Midbrain (tissue), 1 donor: Measurements from ENCODE around the gene VPS8.
"Not testable (repeated sequence)": the region's sequence is repeated elsewhere in the genome, so short reads cannot be mapped to it uniquely, and the experiment has no call there.

Source experiments
- DNase-seq: peaks from one replicate; lab custom pipeline; 2025; lab: John Stamatoyannopoulos, UW

VPS8 gene

GRCh38 chr3:184919651-184920050 is 107.7 kb downstream of the VPS8 start:
- no peak for DNase-seq

GRCh38 chr3:184924547-184924946 is 112.6 kb downstream of the VPS8 start:
- no peak for DNase-seq

GRCh38 chr3:184927796-184928315 is 115.9 kb downstream of the VPS8 start:
- no peak for DNase-seq

- no peak for DNase-seq
These were observed 120.8 kb downstream of the VPS8 start for GRCh38 chr3:184932777-184933176.

GRCh38 chr3:184937611-184938010 is 125.6 kb downstream of the VPS8 start:
- DNase-seq: no peak

GRCh38 chr3:184941408-184941807 is 129.4 kb downstream of the VPS8 start:
- no peak for DNase-seq

- no peak for DNase-seq
These were observed 130.8 kb downstream of the VPS8 start for GRCh38 chr3:184942735-184943134.

GRCh38 chr3:184944241-184944640 is 132.3 kb downstream of the VPS8 start:
- DNase-seq: no peak

- no peak for DNase-seq
These were observed 134.1 kb downstream of the VPS8 start for GRCh38 chr3:184945886-184946625.

- no peak for DNase-seq
These were observed 135.0 kb downstream of the VPS8 start for GRCh38 chr3:184946917-184947316.

GRCh38 chr3:184949251-184949965 is 137.4 kb downstream of the VPS8 start:
- no peak for DNase-seq

- not testable (repeated sequence) for DNase-seq
These were observed 138.8 kb downstream of the VPS8 start for GRCh38 chr3:184950816-184951215.

GRCh38 chr3:184952671-184953070 is 140.7 kb downstream of the VPS8 start:
- no peak for DNase-seq

- no peak for DNase-seq
These were observed 141.4 kb downstream of the VPS8 start for GRCh38 chr3:184953401-184953800.

- no peak for DNase-seq
These were observed 142.3 kb downstream of the VPS8 start for GRCh38 chr3:184954251-184954650.

GRCh38 chr3:184954851-184955250 is 142.9 kb downstream of the VPS8 start:
- DNase-seq: not testable (repeated sequence)

GRCh38 chr3:184965639-184966430 is 153.9 kb downstream of the VPS8 start:
- no peak for DNase-seq

- no peak for DNase-seq
These were observed 156.1 kb downstream of the VPS8 start for GRCh38 chr3:184968115-184968514.

GRCh38 chr3:184970186-184970585 is 158.2 kb downstream of the VPS8 start:
- DNase-seq: no peak

GRCh38 chr3:184977796-184978195 is 165.8 kb downstream of the VPS8 start:
- no peak for DNase-seq

GRCh38 chr3:184981071-184981470 is 169.1 kb downstream of the VPS8 start:
- no peak for DNase-seq

GRCh38 chr3:184982076-184982475 is 170.1 kb downstream of the VPS8 start:
- no peak for DNase-seq
